ENCODE results near the gene VSNL1.

Gene VSNL1

GRCh38 chr2:17615147-17615546 is 74.7 kb downstream of the VSNL1 start:
- H3K4me1 ChIP-seq (ENCODE audit: control insufficient read depth, insufficient read depth, low read length) = no peaks in the 10 kb centered on the region
- POLR2A ChIA-PET = no interaction called here
- no peak overlapping the region for H3K27ac ChIP-seq (ENCODE audit: extremely low read depth, low read depth, low read length)
- H3K4me3 ChIP-seq (ENCODE audit: low read depth, low read length) = no peak overlapping the region
- CTCF ChIA-PET = interaction anchor here (0.6 to 1.0 kb wide), 2 partner anchors 142 to 149 kb away, joined by 3 to 4 read pairs; no protein-coding TSS in a partner anchor
- no peak for TF ChIP-seq ZNF394 (tag by site-specific recombination; IDR thresholded peaks at IDR 0.05; ENCODE audit: borderline replicate concordance)
- no peak for TF ChIP-seq HOXA7 (CRISPR knock-in tag; IDR thresholded peaks at IDR 0.05; ENCODE audit: borderline replicate concordance)
- no peak for TF ChIP-seq ZNF169 (tag by site-specific recombination; IDR thresholded peaks at IDR 0.05)
- no peak for TF ChIP-seq PRDM1 (tag by site-specific recombination; IDR thresholded peaks at IDR 0.05)
- TF ChIP-seq GLIS1 (tag by site-specific recombination; IDR thresholded peaks at IDR 0.05) = no peak
- no peak for TF ChIP-seq ZNF747 (tag by site-specific recombination; IDR thresholded peaks at IDR 0.05)
- TF ChIP-seq ZNF837 (tag by site-specific recombination; IDR thresholded peaks at IDR 0.05) = no peak
- TF ChIP-seq ZNF423 (tag by site-specific recombination; IDR thresholded peaks at IDR 0.05) = no peak
- TF ChIP-seq SCRT1 (tag by site-specific recombination; IDR thresholded peaks at IDR 0.05; ENCODE audit: borderline replicate concordance) = no peak
- no peak for TF ChIP-seq ZNF366 (tag by site-specific recombination; conservative IDR thresholded peaks at IDR 0.05)
- no peak for TF ChIP-seq ZNF510 (tag by site-specific recombination; IDR thresholded peaks at IDR 0.05; ENCODE audit: insufficient replicate concordance)
- TF ChIP-seq ZNF768 (tag by site-specific recombination; IDR thresholded peaks at IDR 0.05) = no peak
- no peak for TF ChIP-seq ZNF391 (tag by site-specific recombination; IDR thresholded peaks at IDR 0.05; ENCODE audit: borderline replicate concordance, low read depth)
- TF ChIP-seq, protein P1, sequence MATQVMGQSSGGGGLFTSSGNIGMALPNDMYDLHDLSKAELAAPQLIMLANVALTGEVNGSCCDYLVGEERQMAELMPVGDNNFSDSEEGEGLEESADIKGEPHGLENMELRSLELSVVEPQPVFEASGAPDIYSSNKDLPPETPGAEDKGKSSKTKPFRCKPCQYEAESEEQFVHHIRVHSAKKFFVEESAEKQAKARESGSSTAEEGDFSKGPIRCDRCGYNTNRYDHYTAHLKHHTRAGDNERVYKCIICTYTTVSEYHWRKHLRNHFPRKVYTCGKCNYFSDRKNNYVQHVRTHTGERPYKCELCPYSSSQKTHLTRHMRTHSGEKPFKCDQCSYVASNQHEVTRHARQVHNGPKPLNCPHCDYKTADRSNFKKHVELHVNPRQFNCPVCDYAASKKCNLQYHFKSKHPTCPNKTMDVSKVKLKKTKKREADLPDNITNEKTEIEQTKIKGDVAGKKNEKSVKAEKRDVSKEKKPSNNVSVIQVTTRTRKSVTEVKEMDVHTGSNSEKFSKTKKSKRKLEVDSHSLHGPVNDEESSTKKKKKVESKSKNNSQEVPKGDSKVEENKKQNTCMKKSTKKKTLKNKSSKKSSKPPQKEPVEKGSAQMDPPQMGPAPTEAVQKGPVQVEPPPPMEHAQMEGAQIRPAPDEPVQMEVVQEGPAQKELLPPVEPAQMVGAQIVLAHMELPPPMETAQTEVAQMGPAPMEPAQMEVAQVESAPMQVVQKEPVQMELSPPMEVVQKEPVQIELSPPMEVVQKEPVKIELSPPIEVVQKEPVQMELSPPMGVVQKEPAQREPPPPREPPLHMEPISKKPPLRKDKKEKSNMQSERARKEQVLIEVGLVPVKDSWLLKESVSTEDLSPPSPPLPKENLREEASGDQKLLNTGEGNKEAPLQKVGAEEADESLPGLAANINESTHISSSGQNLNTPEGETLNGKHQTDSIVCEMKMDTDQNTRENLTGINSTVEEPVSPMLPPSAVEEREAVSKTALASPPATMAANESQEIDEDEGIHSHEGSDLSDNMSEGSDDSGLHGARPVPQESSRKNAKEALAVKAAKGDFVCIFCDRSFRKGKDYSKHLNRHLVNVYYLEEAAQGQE (tag by site-specific recombination; IDR thresholded peaks at IDR 0.05) = no peak
- TF ChIP-seq, protein P2, sequence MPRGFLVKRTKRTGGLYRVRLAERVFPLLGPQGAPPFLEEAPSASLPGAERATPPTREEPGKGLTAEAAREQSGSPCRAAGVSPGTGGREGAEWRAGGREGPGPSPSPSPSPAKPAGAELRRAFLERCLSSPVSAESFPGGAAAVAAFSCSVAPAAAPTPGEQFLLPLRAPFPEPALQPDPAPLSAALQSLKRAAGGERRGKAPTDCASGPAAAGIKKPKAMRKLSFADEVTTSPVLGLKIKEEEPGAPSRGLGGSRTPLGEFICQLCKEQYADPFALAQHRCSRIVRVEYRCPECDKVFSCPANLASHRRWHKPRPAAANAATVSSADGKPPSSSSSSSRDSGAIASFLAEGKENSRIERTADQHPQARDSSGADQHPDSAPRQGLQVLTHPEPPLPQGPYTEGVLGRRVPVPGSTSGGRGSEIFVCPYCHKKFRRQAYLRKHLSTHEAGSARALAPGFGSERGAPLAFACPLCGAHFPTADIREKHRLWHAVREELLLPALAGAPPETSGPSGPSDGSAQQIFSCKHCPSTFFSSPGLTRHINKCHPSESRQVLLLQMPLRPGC (tag by site-specific recombination; IDR thresholded peaks at IDR 0.05) = no peak
- no peak for TF ChIP-seq ZNF350 (tag by site-specific recombination; IDR thresholded peaks at IDR 0.05)
- TF ChIP-seq RBAK (tag by site-specific recombination; IDR thresholded peaks at IDR 0.05) = no peak
- TF ChIP-seq MEIS1 (CRISPR knock-in tag; IDR thresholded peaks at IDR 0.05; ENCODE audit: borderline replicate concordance) = no peak
- TF ChIP-seq ZNF398 (tag by site-specific recombination; IDR thresholded peaks at IDR 0.05) = no peak
- TF ChIP-seq ZNF2 (tag by site-specific recombination; IDR thresholded peaks at IDR 0.05) = no peak
- H3K36me3 ChIP-seq (ENCODE audit: control insufficient read depth in 2 of 2, insufficient read depth in 1 of 2, low read length in 2 of 2) = no peaks in the 10 kb centered on the region
- H3K9me3 ChIP-seq (ENCODE audit: control insufficient read depth, insufficient read depth, low read depth, low read length) = no peaks in the 10 kb centered on the region

Measured in HEK293 (cell line).